Mesendoderm (in vitro differentiated cells): ENCODE results near the gene GRHL1.

Source experiments
- DNase-seq: peaks from one replicate; pipeline ENCODE4 v3.0.0; 2013
- H2AK5ac ChIP-seq: 2 replicates; pipeline ENCODE4 v1.6.1; 2013; ENCODE audit warnings: low read length, inconsistent platforms
- H2BK120ac ChIP-seq: 2 replicates; pipeline ENCODE4 v1.6.1; 2013; ENCODE audit warnings: low read depth, mild to moderate bottlenecking, low read length, moderate library complexity, mixed read lengths
- H2BK15ac ChIP-seq: replicated peaks from 2 replicates; pipeline ENCODE4 v1.6.1; 2013; ENCODE audit warnings: low read depth, mild to moderate bottlenecking, moderate library complexity
- H2BK5ac ChIP-seq: 2 replicates; pipeline ENCODE4 v1.6.1; 2013; ENCODE audit warnings: low read length, inconsistent platforms
- H3K18ac ChIP-seq: 2 replicates; pipeline ENCODE4 v1.6.1; 2013; ENCODE audit warnings: mild to moderate bottlenecking, low read length, mixed read lengths
- H3K23ac ChIP-seq: one replicate; pipeline ENCODE4 v1.6.1; 2013; ENCODE audit warnings: low read length
- H3K27ac ChIP-seq: 2 replicates; pipeline ENCODE4 v1.5.1; 2013; ENCODE audit warnings: low read depth, mild to moderate bottlenecking, inconsistent platforms, low read length, moderate library complexity
- H3K27me3 ChIP-seq: 2 replicates; pipeline ENCODE4 v1.6.1; 2013; ENCODE audit warnings: low read length, control low read depth, mild to moderate bottlenecking, inconsistent platforms; ENCODE audit not compliant: insufficient read depth, poor library complexity
- H3K36me3 ChIP-seq: 2 replicates; pipeline ENCODE4 v1.6.1; 2013; ENCODE audit warnings: low read length, inconsistent platforms; ENCODE audit not compliant: control insufficient read depth, insufficient read depth
- H3K4ac ChIP-seq: one replicate; pipeline ENCODE4 v1.6.1; 2013; ENCODE audit warnings: low read depth, mild to moderate bottlenecking, low read length, moderate library complexity
- H3K4me1 ChIP-seq: 2 replicates; pipeline ENCODE4 v1.6.1; 2013; ENCODE audit warnings: low read depth, low read length, inconsistent platforms; ENCODE audit not compliant: control insufficient read depth
- H3K4me2 ChIP-seq: 2 replicates; pipeline ENCODE4 v1.6.1; 2013; ENCODE audit warnings: low read length
- H3K4me3 ChIP-seq: 2 replicates; pipeline ENCODE4 v1.5.1; 2013; ENCODE audit warnings: mild to moderate bottlenecking, low read length
- H3K56ac ChIP-seq: one replicate; pipeline ENCODE4 v1.6.1; 2013; ENCODE audit warnings: low read length
- H3K79me1 ChIP-seq: 2 replicates; pipeline ENCODE4 v1.6.1; 2013; ENCODE audit warnings: low read length, inconsistent platforms
- H3K79me2 ChIP-seq: 2 replicates; pipeline ENCODE4 v1.6.1; 2013; ENCODE audit warnings: mild to moderate bottlenecking, low read length; ENCODE audit not compliant: control insufficient read depth, insufficient read depth
- H3K9ac ChIP-seq: 2 replicates; pipeline ENCODE4 v1.6.1; 2013; ENCODE audit warnings: low read length, inconsistent platforms
- H4K5ac ChIP-seq: one replicate; pipeline ENCODE4 v1.6.1; 2013; ENCODE audit warnings: low read length
- H4K8ac ChIP-seq: one replicate; pipeline ENCODE4 v1.6.1; 2013; ENCODE audit warnings: low read depth, mild to moderate bottlenecking, control low read depth, low read length, moderate library complexity
- WGBS: extraction: QIAGEN DNeasy Blood & Tissue Kit; methylation state at CpG from one replicate; pipeline ENCODE4 v1.1.7; 2013; ENCODE audit warnings: low lambda C conversion rate, missing lambda C conversion rate; ENCODE audit not compliant: insufficient coverage; ENCODE audit errors: extremely low coverage; 5-methylcytosine and 5-hydroxymethylcytosine counted together

GRHL1 gene

GRCh38 chr2:10019174-10019573 lies 67.7 kb downstream of the GRHL1 start:
- DNase-seq: no peak

GRCh38 chr2:10019602-10020400 lies 68.3 kb downstream of the GRHL1 start:
- no peak overlapping the region for H3K23ac ChIP-seq

More at GRCh38 chr2:10019174-10019573, 67.7 kb downstream of the GRHL1 start:
- Histone ChIP-seq H3K79me1 (no peaks in the 10 kb centered on the region), H3K27ac (no peak overlapping the region), H3K23ac (no peak overlapping the region), H3K4me2 (no peak overlapping the region), H2BK15ac (no peak overlapping the region), H3K56ac (no peak overlapping the region), H3K36me3 (no peaks in the 10 kb centered on the region), H4K5ac (no peak overlapping the region), H3K4ac (no peak overlapping the region), H4K8ac (no peak overlapping the region), H3K9ac (no peak overlapping the region), H2BK120ac (no peak overlapping the region), H3K18ac (no peak overlapping the region), H2BK5ac (no peak overlapping the region), H3K4me1 (no peaks in the 10 kb centered on the region), H3K79me2 (no peaks in the 10 kb centered on the region), H3K27me3 (no peaks in the 10 kb centered on the region), H3K4me3 (no peak overlapping the region), H2AK5ac (no peak overlapping the region)
- WGBS: no CpG with 5 or more reads among the region's 8 CpGs

GRCh38 chr2:10022041-10022421 lies 70.5 kb downstream of the GRHL1 start:
- Histone ChIP-seq H3K36me3 (no peaks in the 10 kb centered on the region), H3K27me3 (no peaks in the 10 kb centered on the region), H3K9ac (no peak overlapping the region), H3K4me2 (no peak overlapping the region), H3K27ac (no peak overlapping the region), H3K23ac (no peak overlapping the region), H2BK15ac (no peak overlapping the region), H3K79me2 (no peaks in the 10 kb centered on the region), H3K4me1 (no peaks in the 10 kb centered on the region), H3K79me1 (no peaks in the 10 kb centered on the region), H3K4ac (no peak overlapping the region), H4K8ac (no peak overlapping the region), H3K18ac (no peak overlapping the region), H2BK5ac (no peak overlapping the region), H3K4me3 (no peak overlapping the region), H3K56ac (no peak overlapping the region), H4K5ac (no peak overlapping the region), H2AK5ac (no peak overlapping the region), H2BK120ac (no peak overlapping the region)
- DNase-seq: no peak
- no CpG with 5 or more reads among the region's 16 CpGs for WGBS

More at GRCh38 chr2:10019602-10020400, 68.3 kb downstream of the GRHL1 start:
- Histone ChIP-seq H3K27me3 (no peaks in the 10 kb centered on the region), H3K79me1 (no peaks in the 10 kb centered on the region), H4K8ac (no peak overlapping the region), H3K27ac (no peak overlapping the region), H3K79me2 (no peaks in the 10 kb centered on the region), H3K4ac (no peak overlapping the region), H3K36me3 (no peaks in the 10 kb centered on the region), H3K18ac (no peak overlapping the region), H3K9ac (no peak overlapping the region), H3K4me1 (no peaks in the 10 kb centered on the region), H2BK120ac (no peak overlapping the region), H2BK15ac (no peak overlapping the region), H3K4me3 (no peak overlapping the region), H3K4me2 (no peak overlapping the region), H3K56ac (no peak overlapping the region), H2AK5ac (no peak overlapping the region), H2BK5ac (no peak overlapping the region), H4K5ac (no peak overlapping the region)
- WGBS: no CpG with 5 or more reads among the region's 27 CpGs
- no peak for DNase-seq

- H3K36me3 ChIP-seq: no peaks in the 10 kb centered on the region
- no peaks in the 10 kb centered on the region for H3K4me1 ChIP-seq
- no peak overlapping the region for H3K18ac ChIP-seq
- no peak for DNase-seq
- H4K5ac ChIP-seq: no peak overlapping the region
- H3K79me2 ChIP-seq: no peaks in the 10 kb centered on the region
- no peak overlapping the region for H4K8ac ChIP-seq
- no peak overlapping the region for H3K4me3 ChIP-seq
- no peaks in the 10 kb centered on the region for H3K79me1 ChIP-seq
- H3K9ac ChIP-seq: no peak overlapping the region
- H3K27me3 ChIP-seq: no peaks in the 10 kb centered on the region
- H3K4ac ChIP-seq: no peak overlapping the region
- H2BK15ac ChIP-seq: no peak overlapping the region
- H3K27ac ChIP-seq: no peak overlapping the region
- no peak overlapping the region for H2BK120ac ChIP-seq
- H2BK5ac ChIP-seq: no peak overlapping the region
- no peak overlapping the region for H3K56ac ChIP-seq
- H3K4me2 ChIP-seq: no peak overlapping the region
- no CpG with 5 or more reads among the region's 4 CpGs for WGBS
- no peak overlapping the region for H2AK5ac ChIP-seq
- H3K23ac ChIP-seq: no peak overlapping the region
Observed at GRCh38 chr2:10022445-10022844, 71.0 kb downstream of the GRHL1 start.

- no peak overlapping the region for H3K23ac ChIP-seq
- H4K8ac ChIP-seq: no peak overlapping the region
- H3K79me2 ChIP-seq: no peaks in the 10 kb centered on the region
- no peak overlapping the region for H2AK5ac ChIP-seq
- H2BK15ac ChIP-seq: no peak overlapping the region
- no peak overlapping the region for H3K56ac ChIP-seq
- no peak overlapping the region for H3K9ac ChIP-seq
- no peaks in the 10 kb centered on the region for H3K27me3 ChIP-seq
- no peak for DNase-seq
- no peak overlapping the region for H2BK5ac ChIP-seq
- WGBS: no CpG with 5 or more reads among the region's 10 CpGs
- H3K4me1 ChIP-seq: no peaks in the 10 kb centered on the region
- H3K4me2 ChIP-seq: no peak overlapping the region
- H2BK120ac ChIP-seq: no peak overlapping the region
- no peak overlapping the region for H3K4ac ChIP-seq
- no peak overlapping the region for H4K5ac ChIP-seq
- H3K27ac ChIP-seq: no peak overlapping the region
- H3K4me3 ChIP-seq: no peak overlapping the region
- H3K36me3 ChIP-seq: no peaks in the 10 kb centered on the region
- H3K18ac ChIP-seq: no peak overlapping the region
- H3K79me1 ChIP-seq: no peaks in the 10 kb centered on the region
Observed at GRCh38 chr2:10022966-10023662, 71.6 kb downstream of the GRHL1 start.
